Activated T-helper 1 cell treated with anti-CD3 and anti-CD28 coated beads, Interleukin-12 subunit alpha, Interleukin-12 subunit beta, Interleukin-2, Interleukin-4 antibody, amounts not matched to agents 30 ng/mL and 10 ng/mL and 1 ng/mL, durations not matched to agents 14 hours and 24 hours and 36 hours (primary cell): Measurements from ENCODE around the gene TRRAP. TPM values are rescaled to one million over a fixed set of nuclear protein-coding genes. Genes with fewer than 3 reads are reported as not detected.

Experiments
- total RNA-seq: library from RNA; stranded (reverse); gene quantifications from 2 replicates; pipeline ENCODE4 v1.2.3, GENCODE V29; 2022

The TRRAP gene
- total RNA-seq, 1 donor from 2014 or later = 66.9 TPM

Other genes starting within 250 kb of the TRRAP start
- gene TMEM130, start 8.5 kb upstream of the TRRAP start, total RNA-seq = 0.29 and 0.42 TPM in 2 replicates